ENCODE data around the gene CCDC82.

GRCh38 chr11:96338910-96339705 is 50.6 kb downstream of the CCDC82 start:
- TF ChIP-seq POLR2A (IDR thresholded peaks at IDR 0.05) (no peak), CTCF (IDR thresholded peaks at IDR 0.05) (no peak)
